Endothelial cell of umbilical vein (primary cell): ENCODE results near the gene IRF2BP2. TPM values are rescaled to one million over a fixed set of nuclear protein-coding genes. Genes with fewer than 3 reads are reported as not detected.

ENCODE experiments used
- BruUV-seq: library from RNA; stranded (reverse); fragments of 400-500 nt; replicated peaks from 2 replicates; lab custom pipeline; 2021; lab: Mats Ljungman, UMichigan
- CTCF ChIA-PET: fragments of 300-600, 350-600 bp; sonication (Branson Sonifier 250); formaldehyde crosslinking; loops from one replicate; lab custom pipeline; 2021; ENCODE audit warnings: antibody characterized with exemption, inconsistent platforms; lab: Charles Lee
- POLR2A ChIA-PET: fragments of 300-600, 350-600 bp; sonication (Branson Sonifier 250); formaldehyde crosslinking; loops from one replicate; lab custom pipeline; 2021; ENCODE audit warnings: antibody characterized with exemption, inconsistent platforms; lab: Charles Lee
- DNase-seq: peaks from one replicate; pipeline ENCODE4 v3.0.0-alpha.2; 2011; ENCODE audit warnings: low read depth, low spot score
- FAIRE-seq: peaks from 2 replicates; lab custom pipeline; 2011; peaks lifted over from hg19 to GRCh38; lab: Jason Lieb, UNC
- H2AFZ ChIP-seq: 2 replicates; pipeline ENCODE4 v1.6.0; 2012; ENCODE audit warnings: low read depth, low read length, control low read depth, inconsistent platforms
- H3K27ac ChIP-seq: 2 replicates; pipeline ENCODE4 v1.5.1; 2011; ENCODE audit warnings: low read depth, mild to moderate bottlenecking, control low read depth, low read length, moderate library complexity; ENCODE audit not compliant: insufficient read depth
- H3K27me3 ChIP-seq, 2 experiments: 2 replicates each; pipeline versions ENCODE4 v1.6.0 to v1.6.1; 2011; ENCODE audit warnings: low read length in 2 of 2, mixed read lengths in 1 of 2; ENCODE audit not compliant: control insufficient read depth in 2 of 2, insufficient read depth in 2 of 2
- H3K36me3 ChIP-seq, 2 experiments: 2 replicates in 1 of 2; 3 replicates in 1 of 2; pipeline ENCODE4 v1.5.1; 2011; ENCODE audit warnings: low read length in 2 of 2, mild to moderate bottlenecking in 1 of 2, moderate library complexity in 1 of 2; ENCODE audit not compliant: control insufficient read depth in 2 of 2, insufficient read depth in 2 of 2; ENCODE audit errors: extremely low read depth in 1 of 2
- H3K4me1 ChIP-seq: 3 replicates; pipeline ENCODE4 v1.5.1; 2011; ENCODE audit warnings: mild to moderate bottlenecking, low read length; ENCODE audit not compliant: control insufficient read depth, insufficient read depth; ENCODE audit errors: extremely low read depth
- H3K4me2 ChIP-seq: 2 replicates; pipeline ENCODE4 v1.6.1; 2011; ENCODE audit warnings: low read length, control low read depth, mixed read lengths; ENCODE audit not compliant: insufficient read depth
- H3K4me3 ChIP-seq, 3 experiments: fragments of 200-600 bp in 1 of 3; sonication (generic), shearing (Covaris generic) in 1 of 3; replicated peaks in 1 of 3; 2 replicates each; pipeline ENCODE4 v1.5.1; 2011 to 2016; ENCODE audit warnings: control low read depth in 3 of 3, low read length in 3 of 3, mild to moderate bottlenecking in 2 of 3, inconsistent platforms in 1 of 3, low read depth in 1 of 3, moderate library complexity in 1 of 3; ENCODE audit not compliant: insufficient read depth in 1 of 3
- H3K79me2 ChIP-seq: 2 replicates; pipeline ENCODE4 v1.6.0; 2012; ENCODE audit warnings: low read length, inconsistent platforms; ENCODE audit not compliant: control insufficient read depth, insufficient read depth
- H3K9ac ChIP-seq: replicated peaks from 2 replicates; pipeline ENCODE3; 2011; ENCODE audit warnings: low read length, control low read depth; ENCODE audit not compliant: insufficient read depth; ENCODE audit errors: extremely low read depth
- H3K9me1 ChIP-seq: replicated peaks from 3 replicates; pipeline ENCODE4 v1.6.0; 2011; ENCODE audit warnings: mild to moderate bottlenecking, low read length; ENCODE audit not compliant: control insufficient read depth, insufficient read depth; ENCODE audit errors: extremely low read depth
- H3K9me3 ChIP-seq: replicated peaks from 2 replicates; pipeline ENCODE4 v1.5.1; 2012; ENCODE audit warnings: low read length, inconsistent platforms; ENCODE audit not compliant: control insufficient read depth, insufficient read depth
- H4K20me1 ChIP-seq: replicated peaks from 2 replicates; pipeline ENCODE3; 2011; ENCODE audit warnings: mild to moderate bottlenecking, low read length; ENCODE audit not compliant: control insufficient read depth, insufficient read depth; ENCODE audit errors: extremely low read depth
- EZH2 ChIP-seq: IDR thresholded peaks from 2 replicates; pipeline ENCODE4 v1.6.1; 2012; ENCODE audit warnings: borderline replicate concordance, low read depth, mild to moderate bottlenecking, moderate library complexity, low read length, inconsistent platforms; ENCODE audit not compliant: severe bottlenecking
- FOS ChIP-seq: IDR thresholded peaks from 2 replicates; pipeline ENCODE4 v1.6.1; 2011; ENCODE audit warnings: mild to moderate bottlenecking, low read length, moderate library complexity, borderline replicate concordance; ENCODE audit not compliant: insufficient read depth
- GATA2 ChIP-seq: IDR thresholded peaks from 2 replicates; pipeline ENCODE4 v1.7.0; 2011; ENCODE audit warnings: low read depth, mild to moderate bottlenecking, moderate library complexity, mixed read lengths, low read length; ENCODE audit not compliant: insufficient read length, insufficient read depth
- JUN ChIP-seq: IDR thresholded peaks from 2 replicates; pipeline ENCODE4 v1.6.1; 2011; ENCODE audit warnings: borderline replicate concordance, low read depth; ENCODE audit not compliant: insufficient read length, insufficient read depth
- MYC ChIP-seq: IDR thresholded peaks from one replicate; pipeline ENCODE4 v1.6.1; 2011; ENCODE audit warnings: mild to moderate bottlenecking, low read depth, low read length
- POLR2A ChIP-seq: IDR thresholded peaks from 2 replicates; pipeline ENCODE4 v1.6.1; 2012; ENCODE audit warnings: low read depth, mild to moderate bottlenecking, control low read depth, low read length
- POLR2AphosphoS5 ChIP-seq: IDR thresholded peaks from 2 replicates; pipeline ENCODE4 v1.6.1; 2012; ENCODE audit warnings: low read depth, mild to moderate bottlenecking, control low read depth, low read length, moderate library complexity; ENCODE audit not compliant: insufficient read depth
- dilution Hi-C: fragments of 300-500 bp; cut with MboI; formaldehyde crosslinking; loops from one replicate; pipeline ENCODE4 v1.15.0; 2019; ENCODE audit warnings: low sequenced_read_pairs; ENCODE audit not compliant: extremely low pct_ligation_motif_present
- intact Hi-C: fragments of 100-400 bp; cut with micrococcal nuclease; formaldehyde crosslinking; loops from one replicate; pipeline ENCODE4 v1.10.0; 2022
- polyA plus RNA-seq, 4 experiments: library from polyadenylated mRNA; depleted of rRNA in 3 of 4; stranded (reverse) in 3 of 4; unstranded in 1 of 4; fragments of >200 nt; gene quantifications; 2 replicates each; pipeline versions ENCODE4 v1.2.1 to v1.2.3, GENCODE V29; 2011 to 2012; ENCODE audit warnings: missing spikeins in 1 of 4
- total RNA-seq: library from RNA; stranded (reverse); gene quantifications from 2 replicates; pipeline ENCODE4 v1.2.3, GENCODE V29; 2021
- TF ChIP-seq, protein P1 (sequence below): IDR thresholded peaks from 2 replicates; pipeline ENCODE4 v1.6.1; 2011; ENCODE audit not compliant: insufficient read depth, insufficient read length
- TF ChIP-seq, protein P2 (sequence below), 2 donors: IDR thresholded peaks; 1 replicate in 1 of 2; 2 replicates in 1 of 2; pipeline ENCODE4 v1.5.1; 2011; ENCODE audit warnings: low read length in 2 of 2, mild to moderate bottlenecking in 2 of 2, moderate library complexity in 2 of 2, control low read depth in 1 of 2, inconsistent platforms in 1 of 2, low read depth in 1 of 2; ENCODE audit not compliant: insufficient read depth in 1 of 2; ENCODE audit errors: extremely low read depth in 1 of 2

IRF2BP2 gene
- total and polyA plus RNA-seq, 2 donors (not counting 3 experiments of a cell fraction or from before 2014, with no cell fraction given): 66.6 to 109 TPM

- intact Hi-C loops (no loop called here), dilution Hi-C loops (no loop called here)
- Histone ChIP-seq H3K9ac (no peak overlapping the region), H3K9me1 (no peaks in the 10 kb centered on the region), H3K27me3 (no peaks in the 10 kb centered on the region), H3K79me2 (no peaks in the 10 kb centered on the region), H3K27ac (no peak overlapping the region), H2AFZ (no peak overlapping the region), H3K4me3 (no peak overlapping the region), H3K9me3 (no peaks in the 10 kb centered on the region), H3K4me1 (peaks cover 13% of the 10 kb centered on the region), H3K4me2 (no peak overlapping the region), H3K36me3 (no peaks in the 10 kb centered on the region), H4K20me1 (no peaks in the 10 kb centered on the region)
- TF ChIP-seq POLR2AphosphoS5 (no peak), EZH2 (no peak), POLR2A (no peak), GATA2 (no peak), JUN (no peak), FOS (no peak), MYC (no peak)
- TF ChIP-seq, protein P1, sequence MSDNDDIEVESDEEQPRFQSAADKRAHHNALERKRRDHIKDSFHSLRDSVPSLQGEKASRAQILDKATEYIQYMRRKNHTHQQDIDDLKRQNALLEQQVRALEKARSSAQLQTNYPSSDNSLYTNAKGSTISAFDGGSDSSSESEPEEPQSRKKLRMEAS: no peak
- TF ChIP-seq, protein P2, sequence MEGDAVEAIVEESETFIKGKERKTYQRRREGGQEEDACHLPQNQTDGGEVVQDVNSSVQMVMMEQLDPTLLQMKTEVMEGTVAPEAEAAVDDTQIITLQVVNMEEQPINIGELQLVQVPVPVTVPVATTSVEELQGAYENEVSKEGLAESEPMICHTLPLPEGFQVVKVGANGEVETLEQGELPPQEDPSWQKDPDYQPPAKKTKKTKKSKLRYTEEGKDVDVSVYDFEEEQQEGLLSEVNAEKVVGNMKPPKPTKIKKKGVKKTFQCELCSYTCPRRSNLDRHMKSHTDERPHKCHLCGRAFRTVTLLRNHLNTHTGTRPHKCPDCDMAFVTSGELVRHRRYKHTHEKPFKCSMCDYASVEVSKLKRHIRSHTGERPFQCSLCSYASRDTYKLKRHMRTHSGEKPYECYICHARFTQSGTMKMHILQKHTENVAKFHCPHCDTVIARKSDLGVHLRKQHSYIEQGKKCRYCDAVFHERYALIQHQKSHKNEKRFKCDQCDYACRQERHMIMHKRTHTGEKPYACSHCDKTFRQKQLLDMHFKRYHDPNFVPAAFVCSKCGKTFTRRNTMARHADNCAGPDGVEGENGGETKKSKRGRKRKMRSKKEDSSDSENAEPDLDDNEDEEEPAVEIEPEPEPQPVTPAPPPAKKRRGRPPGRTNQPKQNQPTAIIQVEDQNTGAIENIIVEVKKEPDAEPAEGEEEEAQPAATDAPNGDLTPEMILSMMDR (IDR thresholded peaks at IDR 0.05; ENCODE audit: extremely low read depth in 1 of 2, insufficient read depth in 1 of 2, low read depth in 1 of 2, low read length in 2 of 2): no peak
- BruUV-seq: no TSS peak
- ChIA-PET CTCF (no interaction called here), POLR2A (no interaction called here)
- FAIRE-seq: no peak
- no peak for DNase-seq
These were observed 53.6 kb downstream of the IRF2BP2 start for GRCh38 chr1:234556245-234556943.
